GM12872 (cell line): Measurements from ENCODE around the gene KCNAB1.

Experiments
- CTCF ChIP-seq: IDR thresholded peaks from 3 replicates; pipeline ENCODE4 v1.5.1; 2011; ENCODE audit warnings: low read depth, mild to moderate bottlenecking, low read length, moderate library complexity; ENCODE audit not compliant: insufficient read depth

KCNAB1 gene

GRCh38 chr3:156582532-156583183 lies 462.3 kb downstream of the KCNAB1 start:
- TF ChIP-seq CTCF = no peak

GRCh38 chr3:156583469-156583868 lies 463.1 kb downstream of the KCNAB1 start:
- no peak for TF ChIP-seq CTCF

GRCh38 chr3:156586905-156587759 lies 466.8 kb downstream of the KCNAB1 start:
- TF ChIP-seq CTCF = no peak

GRCh38 chr3:156587760-156588069 lies 467.3 kb downstream of the KCNAB1 start:
- no peak for TF ChIP-seq CTCF
